ENCODE measurements around the gene RHOF. TPM values are rescaled to one million over a fixed set of nuclear protein-coding genes. Genes with fewer than 3 reads are reported as not detected.
A peak's percentile ranks its signal among the peaks of the same experiment; 100 is the strongest.

The RHOF gene
- total and polyA plus RNA-seq, 2 of the 13 experiments (the other 11 are each of a cell fraction or from before 2014, with no cell fraction given): 14.6 to 32.2 TPM

DNA sequence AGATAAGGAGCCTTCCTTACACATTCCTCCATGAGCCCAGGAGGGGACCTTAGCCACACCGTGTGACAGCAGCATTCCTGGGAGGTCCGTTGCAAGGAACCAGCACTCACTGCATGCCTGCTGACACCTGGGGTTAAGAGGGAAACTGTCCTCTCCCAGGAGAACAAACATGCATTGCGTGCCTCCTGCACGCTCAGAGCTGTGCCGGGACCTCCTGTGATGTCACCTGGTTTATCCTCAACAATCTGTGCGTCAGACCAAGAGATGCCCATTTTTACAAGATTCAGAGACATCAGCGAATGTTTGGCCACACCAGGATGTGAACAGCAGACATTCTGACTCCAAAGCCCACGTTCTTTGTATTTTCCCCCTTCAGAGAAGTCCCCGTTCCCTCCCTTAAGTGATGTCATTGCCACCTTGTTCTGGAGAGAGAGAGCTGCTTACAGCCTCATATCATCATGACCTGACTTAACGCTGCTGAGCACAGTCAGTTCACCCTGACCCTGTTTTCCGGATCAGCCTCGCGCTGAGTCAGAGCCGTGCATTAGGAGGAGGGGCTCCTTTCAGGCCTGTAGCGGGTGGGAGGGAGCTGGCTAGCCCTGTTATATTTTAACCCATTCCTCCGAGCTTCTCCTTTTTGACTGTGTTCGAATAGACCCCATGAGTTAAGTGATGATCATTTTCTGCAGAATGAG, 44.8 kb downstream of the RHOF start (continued):
- no peak for TF ChIP-seq BHLHE40 (IDR thresholded peaks at IDR 0.05; ENCODE audit: low read length)
- peak; percentile 37; the same call in 1 of the 2 replicates for TF ChIP-seq SOX5 (CRISPR knock-in tag; IDR thresholded peaks at IDR 0.05; ENCODE audit: borderline replicate concordance)
- peak; percentile 98 for TF ChIP-seq ZNF331 (CRISPR knock-in tag; IDR thresholded peaks at IDR 0.05)
- TF ChIP-seq, protein P1, sequence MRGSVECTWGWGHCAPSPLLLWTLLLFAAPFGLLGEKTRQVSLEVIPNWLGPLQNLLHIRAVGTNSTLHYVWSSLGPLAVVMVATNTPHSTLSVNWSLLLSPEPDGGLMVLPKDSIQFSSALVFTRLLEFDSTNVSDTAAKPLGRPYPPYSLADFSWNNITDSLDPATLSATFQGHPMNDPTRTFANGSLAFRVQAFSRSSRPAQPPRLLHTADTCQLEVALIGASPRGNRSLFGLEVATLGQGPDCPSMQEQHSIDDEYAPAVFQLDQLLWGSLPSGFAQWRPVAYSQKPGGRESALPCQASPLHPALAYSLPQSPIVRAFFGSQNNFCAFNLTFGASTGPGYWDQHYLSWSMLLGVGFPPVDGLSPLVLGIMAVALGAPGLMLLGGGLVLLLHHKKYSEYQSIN (CRISPR knock-in tag; IDR thresholded peaks at IDR 0.05; ENCODE audit: borderline replicate concordance): no peak
- TF ChIP-seq, protein P2, sequence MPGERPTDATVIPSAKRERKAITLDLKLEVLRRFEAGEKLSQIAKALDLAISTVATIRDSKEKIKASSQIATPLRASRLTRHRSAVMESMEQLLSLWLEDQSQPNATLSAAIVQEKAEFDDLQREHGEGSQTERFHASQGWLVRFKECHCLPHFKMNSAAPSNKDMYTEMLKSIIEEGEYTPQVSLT (CRISPR knock-in tag; IDR thresholded peaks at IDR 0.05; ENCODE audit: borderline replicate concordance, low read depth): no peak
- TF ChIP-seq ZNF792 (CRISPR knock-in tag; IDR thresholded peaks at IDR 0.05): no peak
- TF ChIP-seq ZNF317 (CRISPR knock-in tag; IDR thresholded peaks at IDR 0.05): peak; percentile 65; the same call in 1 of the 2 replicates
- peak; percentile 21; the same call in 1 of the 2 replicates for TF ChIP-seq ZKSCAN8 (CRISPR knock-in tag; IDR thresholded peaks at IDR 0.05; ENCODE audit: borderline replicate concordance)
- peak; percentile 77 for TF ChIP-seq RXRB (CRISPR knock-in tag; IDR thresholded peaks at IDR 0.05; ENCODE audit: borderline replicate concordance)
- TF ChIP-seq GLI4 (CRISPR knock-in tag; IDR thresholded peaks at IDR 0.05; ENCODE audit: borderline replicate concordance): no peak
- 0 out of 2 replicates have a peak, but pooled peaks have one; percentile 61 for TF ChIP-seq MTA1 (CRISPR knock-in tag; IDR thresholded peaks at IDR 0.05; ENCODE audit: borderline replicate concordance)
- TF ChIP-seq NR2F6 (IDR thresholded peaks at IDR 0.05): no peak
- TF ChIP-seq NR2F6 (CRISPR knock-in tag; IDR thresholded peaks at IDR 0.05): peak; percentile 60; the same call in 1 of the 2 replicates
- no peak for TF ChIP-seq SYNCRIP (IDR thresholded peaks at IDR 0.05; ENCODE audit: insufficient read depth, low read depth, low read length)
- no peak for TF ChIP-seq ARID2 (CRISPR knock-in tag; IDR thresholded peaks at IDR 0.05; ENCODE audit: borderline replicate concordance)
- TF ChIP-seq HIVEP1 (CRISPR knock-in tag; IDR thresholded peaks at IDR 0.05): peak; percentile 60
- peak; percentile 21; the same call in 1 of the 2 replicates for TF ChIP-seq FOXO1 (CRISPR knock-in tag; IDR thresholded peaks at IDR 0.05)
- 0 out of 2 replicates have a peak, but pooled peaks have one; percentile 19 for TF ChIP-seq ZNF431 (CRISPR knock-in tag; IDR thresholded peaks at IDR 0.05; ENCODE audit: borderline replicate concordance, low read depth)
- TF ChIP-seq MXI1 (IDR thresholded peaks at IDR 0.05; ENCODE audit: borderline replicate concordance, low read depth, low read length): no peak; the same call in 2 of the 3 replicates
- no peak for TF ChIP-seq DMAP1 (CRISPR knock-in tag; IDR thresholded peaks at IDR 0.05)
- 0 out of 2 replicates have a peak, but pooled peaks have one; percentile 28 for TF ChIP-seq KMT2A (CRISPR knock-in tag; IDR thresholded peaks at IDR 0.05)
- TF ChIP-seq, protein P3, sequence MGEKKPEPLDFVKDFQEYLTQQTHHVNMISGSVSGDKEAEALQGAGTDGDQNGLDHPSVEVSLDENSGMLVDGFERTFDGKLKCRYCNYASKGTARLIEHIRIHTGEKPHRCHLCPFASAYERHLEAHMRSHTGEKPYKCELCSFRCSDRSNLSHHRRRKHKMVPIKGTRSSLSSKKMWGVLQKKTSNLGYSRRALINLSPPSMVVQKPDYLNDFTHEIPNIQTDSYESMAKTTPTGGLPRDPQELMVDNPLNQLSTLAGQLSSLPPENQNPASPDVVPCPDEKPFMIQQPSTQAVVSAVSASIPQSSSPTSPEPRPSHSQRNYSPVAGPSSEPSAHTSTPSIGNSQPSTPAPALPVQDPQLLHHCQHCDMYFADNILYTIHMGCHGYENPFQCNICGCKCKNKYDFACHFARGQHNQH (CRISPR knock-in tag; IDR thresholded peaks at IDR 0.05): peak; percentile 66
- no peak for TF ChIP-seq ZKSCAN5 (CRISPR knock-in tag; IDR thresholded peaks at IDR 0.05)
- TF ChIP-seq TAF15 (IDR thresholded peaks at IDR 0.05; ENCODE audit: low read depth, low read length, poor library complexity, severe bottlenecking): no peak
- no peak for TF ChIP-seq NCOR1 (IDR thresholded peaks at IDR 0.05; ENCODE audit: borderline replicate concordance, low read length)
- TF ChIP-seq NFE2L2 (IDR thresholded peaks at IDR 0.05; ENCODE audit: low read length): peak; percentile 46; the same call in 1 of the 2 replicates
- 0 out of 2 replicates have a peak, but pooled peaks have one; percentile 39 for TF ChIP-seq ZSCAN21 (CRISPR knock-in tag; IDR thresholded peaks at IDR 0.05; ENCODE audit: borderline replicate concordance)

Data from HepG2 (cell line).